CD4-positive, alpha-beta T cell (primary cell): Measurements from ENCODE around the gene NR2C2AP. TPM values are rescaled to one million over a fixed set of nuclear protein-coding genes. Genes with fewer than 3 reads are reported as not detected.

Source experiments
- ATAC-seq: fragments of 200-7000 bp; cut with Tn5 transposase; one replicate; pipeline ENCODE4 v1.10.0; 2022; ENCODE audit warnings: mild to moderate bottlenecking; ENCODE audit not compliant: poor library complexity
- CTCF ChIA-PET: fragments of 350-600 bp; sonication (Branson Sonifier 250); formaldehyde crosslinking; loops from one replicate; lab custom pipeline; 2021; ENCODE audit warnings: antibody characterized with exemption, inconsistent platforms; lab: Charles Lee
- POLR2A ChIA-PET: fragments of 350-600 bp; sonication (Branson Sonifier 250); formaldehyde crosslinking; loops from one replicate; lab custom pipeline; 2021; ENCODE audit warnings: antibody characterized with exemption, inconsistent platforms; lab: Charles Lee
- DNase-seq, 14 experiments: peaks; one replicate each; pipeline ENCODE4 v3.0.0-alpha.2; 2013 to 2020; ENCODE audit warnings: mixed read lengths in 2 of 14
- H3K27ac ChIP-seq, 2 donors: one replicate each; pipeline versions ENCODE4 v1.5.1 to v1.7.0; 2013; ENCODE audit warnings: low read length in 2 of 2, low read depth in 1 of 2, mild to moderate bottlenecking in 1 of 2
- H3K27me3 ChIP-seq, 2 experiments: 1 replicate in 1 of 2; 2 replicates in 1 of 2; pipeline versions ENCODE4 v1.6.1 to v1.7.0; 2013; ENCODE audit warnings: low read length in 2 of 2, control low read depth in 1 of 2, mild to moderate bottlenecking in 1 of 2, moderate library complexity in 1 of 2; ENCODE audit not compliant: insufficient read depth in 2 of 2, control insufficient read depth in 1 of 2
- H3K36me3 ChIP-seq: one replicate; pipeline ENCODE4 v1.6.1; 2013; ENCODE audit warnings: low read length, control low read depth; ENCODE audit not compliant: insufficient read depth
- H3K4me1 ChIP-seq: one replicate; pipeline ENCODE4 v1.6.1; 2013; ENCODE audit warnings: low read length, control low read depth; ENCODE audit not compliant: insufficient read depth
- H3K4me3 ChIP-seq: one replicate; pipeline ENCODE4 v1.5.1; 2013; ENCODE audit warnings: mild to moderate bottlenecking, low read length, moderate library complexity
- H3K9me3 ChIP-seq, 2 experiments: 1 replicate in 1 of 2; 2 replicates in 1 of 2; pipeline versions ENCODE4 v1.6.1 to v1.7.0; 2013; ENCODE audit warnings: low read length in 2 of 2, mild to moderate bottlenecking in 2 of 2, control low read depth in 1 of 2, moderate library complexity in 1 of 2; ENCODE audit not compliant: control insufficient read depth in 1 of 2, insufficient read depth in 1 of 2
- H3K27ac Mint-ChIP-seq: one replicate; pipeline ENCODE4 v1.8.0; 2020; ENCODE audit warnings: mixed read lengths
- H3K27me3 Mint-ChIP-seq: one replicate; pipeline ENCODE4 v1.8.0; 2021; ENCODE audit warnings: mixed read lengths
- H3K36me3 Mint-ChIP-seq: one replicate; pipeline ENCODE4 v1.8.0; 2021; ENCODE audit warnings: low read depth, mixed read lengths
- H3K4me1 Mint-ChIP-seq: one replicate; pipeline ENCODE4 v1.8.0; 2021; ENCODE audit warnings: low read depth, mixed read lengths
- H3K4me3 Mint-ChIP-seq: one replicate; pipeline ENCODE4 v1.8.0; 2020; ENCODE audit warnings: mild to moderate bottlenecking, mixed read lengths
- H3K9me3 Mint-ChIP-seq: one replicate; pipeline ENCODE4 v1.8.0; 2020; ENCODE audit warnings: mixed read lengths
- CTCF ChIP-seq: fragments of 200-600 bp; IDR thresholded peaks from one replicate; pipeline ENCODE4 v1.8.0; 2022; ENCODE audit warnings: antibody characterized with exemption, mild to moderate bottlenecking
- intact Hi-C, 2 experiments: fragments of 100-400 bp; cut with DNase I in 1 of 2; cut with micrococcal nuclease in 1 of 2; formaldehyde crosslinking; loops; one replicate each; pipeline versions ENCODE4 v1.15.1 to v1.9.0; 2023 to 2025; cut with DNase I, micrococcal nuclease
- total RNA-seq, 174 experiments: library from RNA in 2 of 174; stranded (reverse) in 2 of 174; gene quantifications; one replicate each; pipeline ENCODE4 v1.2.3 and lab custom pipeline; 2021 to 2026

The NR2C2AP gene
- total RNA-seq, 2 experiments from 2014 or later = 10.5 to 11.5 TPM

- Mint-ChIP-seq H3K9me3 (no peaks in the 10 kb centered on the region), H3K27me3 (peaks cover 68% of the 10 kb centered on the region), H3K36me3 (no peaks in the 10 kb centered on the region), H3K27ac (no peak overlapping the region), H3K4me3 (no peak overlapping the region), H3K4me1 (peaks cover 4% of the 10 kb centered on the region)
- Histone ChIP-seq H3K9me3 (peaks cover 0 to 35% of the 10 kb centered on the region in 2 experiments), H3K27ac (no peak overlapping the region), H3K36me3 (no peaks in the 10 kb centered on the region), H3K4me1 (no peaks in the 10 kb centered on the region), H3K27me3 (peaks cover 48 to 54% of the 10 kb centered on the region in 2 experiments), H3K4me3 (no peak overlapping the region)
- POLR2A ChIA-PET = no interaction called here
- intact Hi-C loops = no loop called here
- DNase-seq = no peak
- no peak for ATAC-seq
- TF ChIP-seq CTCF = no peak
- CTCF ChIA-PET = no interaction called here
Observed at GRCh38 chr19:19214159-19214490, 10.9 kb upstream of the NR2C2AP start.

- H3K27me3 Mint-ChIP-seq = peaks cover 68% of the 10 kb centered on the region
- TF ChIP-seq CTCF = no peak
Observed at GRCh38 chr19:19213426-19214158, 10.4 kb upstream of the NR2C2AP start.

DNA sequence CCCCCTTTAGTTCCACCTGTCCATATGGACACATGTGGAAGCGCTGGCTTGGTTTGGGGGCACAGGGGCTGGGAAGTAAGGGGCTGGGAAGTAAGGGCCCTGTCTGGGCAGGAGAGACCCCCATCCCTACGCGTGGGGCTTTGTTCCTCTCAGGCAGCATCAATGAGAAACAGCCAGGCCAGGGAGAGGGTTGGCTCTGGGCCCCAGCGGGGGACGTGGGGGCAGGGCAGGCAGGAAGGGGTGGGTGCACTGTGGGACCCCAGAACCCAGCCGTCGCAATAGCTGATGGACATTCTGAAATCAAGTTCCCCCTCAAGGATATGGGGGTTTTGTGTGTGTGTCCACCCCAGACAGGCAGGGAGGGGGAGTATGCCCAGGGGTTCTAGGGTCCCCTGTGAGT is 9.7 kb upstream of the NR2C2AP start:
- Mint-ChIP-seq H3K4me1 (peaks cover 5% of the 10 kb centered on the region), H3K27me3 (peaks cover 68% of the 10 kb centered on the region), H3K36me3 (no peaks in the 10 kb centered on the region), H3K9me3 (no peaks in the 10 kb centered on the region), H3K4me3 (no peak overlapping the region), H3K27ac (no peak overlapping the region)
- peaks cover 48 to 54% of the 10 kb centered on the region in 2 experiments for H3K27me3 ChIP-seq
- ATAC-seq = no peak
- CTCF ChIA-PET = no interaction called here
- H3K4me3 ChIP-seq = no peak overlapping the region
- H3K4me1 ChIP-seq = peaks cover 3% of the 10 kb centered on the region
- intact Hi-C loops = no loop called here
- POLR2A ChIA-PET = no interaction called here
- TF ChIP-seq CTCF = no peak
- DNase-seq = no peak
- no peaks in the 10 kb centered on the region for H3K36me3 ChIP-seq
- no peak overlapping the region for H3K27ac ChIP-seq
- H3K9me3 ChIP-seq = peaks cover 0 to 37% of the 10 kb centered on the region in 2 experiments

More at GRCh38 chr19:19213426-19214158, 10.4 kb upstream of the NR2C2AP start:
- H3K36me3 ChIP-seq = no peaks in the 10 kb centered on the region
- no peak for ATAC-seq
- H3K27me3 ChIP-seq = peaks cover 48 to 54% of the 10 kb centered on the region in 2 experiments
- no peak overlapping the region for H3K4me3 Mint-ChIP-seq
- H3K4me1 ChIP-seq = no peaks in the 10 kb centered on the region
- DNase-seq = no peak
- intact Hi-C loops = no loop called here
- H3K4me1 Mint-ChIP-seq = peaks cover 4% of the 10 kb centered on the region
- H3K27ac Mint-ChIP-seq = no peak overlapping the region
- no peaks in the 10 kb centered on the region for H3K36me3 Mint-ChIP-seq
- POLR2A ChIA-PET = no interaction called here
- CTCF ChIA-PET = no interaction called here
- peaks cover 0 to 35% of the 10 kb centered on the region in 2 experiments for H3K9me3 ChIP-seq
- no peaks in the 10 kb centered on the region for H3K9me3 Mint-ChIP-seq
- no peak overlapping the region for H3K27ac ChIP-seq
- H3K4me3 ChIP-seq = no peak overlapping the region
